Muscle layer of duodenum (tissue), 2 donors: ENCODE data around the gene RFX2.

Experiments
- H3K27ac ChIP-seq: one replicate; pipeline ENCODE4 v1.7.0; 2013; ENCODE audit warnings: mild to moderate bottlenecking, low read length
- H3K27me3 ChIP-seq: one replicate; pipeline ENCODE4 v1.7.0; 2013; ENCODE audit warnings: low read depth, mild to moderate bottlenecking, control low read depth, low read length
- H3K36me3 ChIP-seq, 2 donors: one replicate each; pipeline ENCODE4 v1.7.0; 2013; ENCODE audit warnings: low read length in 2 of 2, control low read depth in 1 of 2, mild to moderate bottlenecking in 1 of 2; ENCODE audit not compliant: insufficient read depth in 2 of 2, control insufficient read depth in 1 of 2
- H3K4me1 ChIP-seq, 2 donors: one replicate each; pipeline ENCODE4 v1.7.0; 2013; ENCODE audit warnings: low read length in 2 of 2, mild to moderate bottlenecking in 2 of 2, control low read depth in 1 of 2, moderate library complexity in 1 of 2; ENCODE audit not compliant: insufficient read depth in 2 of 2, control insufficient read depth in 1 of 2
- H3K4me3 ChIP-seq, 2 donors: one replicate each; pipeline ENCODE4 v1.7.0; 2013; ENCODE audit warnings: low read length in 2 of 2, low read depth in 1 of 2, mild to moderate bottlenecking in 1 of 2
- H3K9me3 ChIP-seq, 2 donors: one replicate each; pipeline ENCODE4 v1.7.0; 2013; ENCODE audit warnings: low read length in 2 of 2, control low read depth in 1 of 2, mild to moderate bottlenecking in 1 of 2; ENCODE audit not compliant: control insufficient read depth in 1 of 2
- donor health status: healthy.

RFX2 gene

DNA sequence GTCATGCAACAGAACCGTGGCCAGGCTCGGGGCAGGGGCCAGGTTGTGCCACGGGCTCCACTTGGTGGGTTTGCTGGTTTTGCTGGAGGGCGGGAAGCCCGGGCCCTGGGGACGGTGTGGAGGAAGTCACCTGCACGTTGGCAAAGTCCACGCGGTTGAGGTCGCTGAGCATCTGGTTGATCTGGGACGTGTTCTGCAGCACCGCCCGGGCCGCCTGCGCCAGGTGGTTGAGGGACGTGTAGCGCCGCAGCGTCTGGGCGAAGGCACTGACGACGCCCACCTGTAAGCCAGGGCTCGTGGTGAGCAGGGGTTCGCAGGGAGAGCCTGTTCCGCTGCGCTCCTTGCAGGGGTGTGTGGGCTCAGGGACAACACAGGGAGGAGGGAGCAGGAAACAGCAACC is 107.7 kb downstream of the RFX2 start:
- H3K36me3 ChIP-seq, result peaks cover 23 to 91% of the 10 kb centered on the region in 2 donors
- H3K4me3 ChIP-seq, result no peak overlapping the region
- H3K4me1 ChIP-seq, result no peaks in the 10 kb centered on the region
- no peak overlapping the region for H3K27ac ChIP-seq
- H3K9me3 ChIP-seq, result no peaks in the 10 kb centered on the region
- H3K27me3 ChIP-seq, result no peaks in the 10 kb centered on the region

DNA sequence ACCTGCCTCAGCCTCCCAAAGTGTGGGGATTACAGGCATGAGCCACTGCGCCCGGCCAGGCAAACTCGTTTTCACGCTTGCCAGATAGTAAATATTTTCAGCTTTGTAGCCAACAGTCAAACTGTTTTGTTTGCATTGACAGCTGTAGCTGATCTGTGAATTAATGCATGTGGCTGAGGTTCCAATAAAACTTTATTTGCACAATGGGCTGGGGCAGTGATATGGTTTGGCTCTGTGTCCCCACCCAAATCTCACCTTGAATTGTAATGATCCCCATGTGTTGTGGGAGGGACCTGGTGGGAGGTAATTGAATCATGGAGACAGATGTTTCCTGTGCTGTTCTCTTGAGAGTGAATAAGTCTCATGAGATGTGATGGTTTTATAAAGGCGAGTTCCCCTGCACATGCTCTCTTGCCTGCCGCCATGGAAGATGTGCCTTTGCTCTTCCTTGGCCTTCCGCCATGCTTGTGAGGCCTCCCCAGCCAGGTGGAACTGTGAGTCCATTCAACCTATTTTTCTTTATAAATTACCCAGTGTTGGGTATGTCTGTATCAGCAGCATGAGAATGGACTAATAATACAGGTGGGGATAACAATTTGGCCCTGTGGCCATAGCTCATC is 110.0 kb downstream of the RFX2 start:
- H3K4me1 ChIP-seq, result no peaks in the 10 kb centered on the region
- no peak overlapping the region for H3K27ac ChIP-seq
- no peaks in the 10 kb centered on the region for H3K27me3 ChIP-seq
- H3K36me3 ChIP-seq, result peaks cover 17 to 91% of the 10 kb centered on the region in 2 donors
- no peaks in the 10 kb centered on the region for H3K9me3 ChIP-seq
- H3K4me3 ChIP-seq, result no peak overlapping the region

DNA sequence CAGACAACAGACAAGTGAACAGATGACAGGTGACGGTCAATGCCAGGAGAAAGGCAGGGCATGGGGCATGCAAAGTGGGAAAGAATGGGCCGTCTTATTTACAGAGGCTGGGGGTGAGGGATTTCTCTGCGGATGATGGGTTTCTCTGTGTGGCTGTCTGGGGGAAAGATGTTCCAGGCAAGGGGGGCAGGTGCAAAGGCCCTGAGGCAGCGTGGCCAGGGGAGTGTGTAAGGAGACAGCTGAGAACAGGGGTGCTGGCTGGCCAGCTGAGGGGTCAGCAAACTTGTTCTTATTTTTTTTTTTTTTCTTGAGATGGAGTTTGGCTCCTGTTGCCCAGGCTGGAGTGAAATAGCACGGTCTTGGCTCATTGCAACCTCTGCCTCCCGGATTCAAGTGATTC is 110.6 kb downstream of the RFX2 start:
- no peaks in the 10 kb centered on the region for H3K27me3 ChIP-seq
- H3K36me3 ChIP-seq, result peaks cover 15 to 91% of the 10 kb centered on the region in 2 donors
- H3K4me1 ChIP-seq, result peaks cover 0 to 2% of the 10 kb centered on the region in 2 donors
- H3K27ac ChIP-seq, result no peak overlapping the region
- H3K9me3 ChIP-seq, result no peaks in the 10 kb centered on the region
- H3K4me3 ChIP-seq, result no peak overlapping the region

DNA sequence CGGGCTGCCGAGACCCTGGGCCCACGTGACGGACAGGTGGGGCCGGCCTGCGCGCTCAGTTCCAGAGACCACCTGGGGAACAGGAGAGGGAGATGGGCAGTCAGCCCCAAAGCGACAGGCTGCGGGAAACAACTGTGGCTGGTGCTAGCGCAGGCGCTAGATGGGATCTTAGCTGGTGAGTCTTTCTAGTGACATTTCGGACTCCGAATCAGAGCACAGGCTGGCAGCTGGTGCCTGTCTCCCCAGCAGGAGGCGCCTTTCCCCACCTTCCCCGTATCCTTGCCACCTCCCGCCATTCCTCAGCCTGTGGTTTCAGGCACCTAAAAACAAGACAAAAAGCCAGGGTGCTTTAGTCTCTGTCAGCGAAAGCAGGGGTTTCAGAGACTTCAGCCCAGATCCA is 112.9 kb downstream of the RFX2 start:
- H3K4me1 ChIP-seq, result peaks cover 0 to 20% of the 10 kb centered on the region in 2 donors
- H3K36me3 ChIP-seq, result peaks cover 9 to 73% of the 10 kb centered on the region in 2 donors
- H3K4me3 ChIP-seq, result no peak overlapping the region
- no peak overlapping the region for H3K27ac ChIP-seq
- no peaks in the 10 kb centered on the region for H3K27me3 ChIP-seq
- no peaks in the 10 kb centered on the region for H3K9me3 ChIP-seq

DNA sequence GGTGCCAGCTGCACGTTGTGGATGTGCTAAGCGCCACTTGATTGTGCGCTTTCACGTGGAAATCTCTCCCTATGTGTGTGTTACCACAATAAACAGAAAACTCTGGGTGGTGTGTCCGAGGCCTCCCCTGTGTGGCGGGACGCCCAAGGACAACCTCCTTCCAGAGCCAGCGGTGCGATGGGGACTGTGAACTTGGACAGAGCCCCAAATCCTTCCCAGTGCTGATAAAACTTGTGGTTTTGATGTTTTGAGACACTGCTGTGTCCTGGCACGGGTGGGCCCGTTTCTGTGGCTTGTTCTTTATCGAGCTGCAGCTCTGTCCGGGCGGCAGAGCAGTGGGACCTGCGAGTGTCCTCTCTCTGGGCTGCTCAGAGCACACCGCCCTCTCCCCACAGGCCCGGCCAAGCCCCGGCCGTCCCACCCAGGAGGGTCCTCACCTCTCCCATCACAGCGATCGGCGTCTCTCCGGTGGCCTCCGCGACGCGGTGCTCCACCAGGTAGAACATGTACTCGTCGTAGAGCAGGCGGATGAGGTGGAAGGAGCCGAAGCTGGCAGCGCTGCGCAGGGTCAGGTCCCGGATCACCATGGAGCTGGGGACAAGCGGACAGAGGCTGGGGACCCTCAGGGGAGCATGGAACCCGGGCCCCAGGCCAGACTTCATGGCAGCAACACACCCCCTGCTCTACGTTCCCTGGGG is 113.5 kb downstream of the RFX2 start:
- H3K27ac ChIP-seq, result no peak overlapping the region
- H3K4me3 ChIP-seq, result no peak overlapping the region
- H3K27me3 ChIP-seq, result no peaks in the 10 kb centered on the region
- H3K4me1 ChIP-seq, result peaks cover 0 to 24% of the 10 kb centered on the region in 2 donors
- peaks cover 9 to 67% of the 10 kb centered on the region in 2 donors for H3K36me3 ChIP-seq
- no peaks in the 10 kb centered on the region for H3K9me3 ChIP-seq

DNA sequence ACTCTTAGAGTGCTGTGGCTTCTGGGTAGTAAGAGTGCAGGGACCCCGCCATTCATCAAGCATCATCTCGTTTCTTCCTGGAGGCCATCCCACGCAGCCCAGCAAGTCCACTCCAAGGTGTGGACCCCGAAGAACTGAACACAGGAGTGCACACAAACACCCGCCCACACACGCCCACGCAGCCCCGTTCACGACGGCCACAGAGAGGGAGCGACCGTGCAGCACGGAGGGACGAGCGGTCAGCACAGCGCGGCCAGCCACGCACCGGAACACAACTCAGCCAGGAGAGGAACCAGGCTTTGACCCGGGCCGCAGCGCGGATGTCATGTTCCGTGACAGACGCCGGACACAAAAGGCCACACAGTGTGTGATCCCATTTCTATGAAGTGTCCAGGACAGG is 114.2 kb downstream of the RFX2 start:
- H3K36me3 ChIP-seq, result peaks cover 8 to 61% of the 10 kb centered on the region in 2 donors
- H3K4me3 ChIP-seq, result no peak overlapping the region
- H3K4me1 ChIP-seq, result peaks cover 0 to 26% of the 10 kb centered on the region in 2 donors
- no peak overlapping the region for H3K27ac ChIP-seq
- no peaks in the 10 kb centered on the region for H3K27me3 ChIP-seq
- H3K9me3 ChIP-seq, result no peaks in the 10 kb centered on the region

DNA sequence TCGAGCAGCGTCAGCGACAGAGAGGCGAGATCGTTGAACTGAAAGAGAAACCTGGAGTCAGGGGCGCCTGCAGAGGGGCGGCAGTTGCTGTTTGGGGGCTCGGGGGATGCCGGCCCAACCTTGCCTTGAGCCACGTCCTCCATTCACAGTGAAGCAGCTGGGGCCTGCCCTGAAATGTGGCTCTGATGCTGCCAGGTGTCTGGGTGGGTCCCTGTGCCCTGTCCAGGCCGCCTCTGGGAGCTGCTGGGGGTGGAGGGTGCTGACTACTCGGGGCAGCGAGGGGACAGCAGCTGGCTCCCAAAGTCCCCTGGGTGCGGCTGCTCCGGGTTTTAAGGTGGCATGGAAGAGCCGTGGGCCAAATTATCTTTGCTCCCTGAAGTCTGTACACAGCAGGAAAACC is 114.7 kb downstream of the RFX2 start:
- no peaks in the 10 kb centered on the region for H3K9me3 ChIP-seq
- no peaks in the 10 kb centered on the region for H3K27me3 ChIP-seq
- no peak overlapping the region for H3K4me3 ChIP-seq
- no peak overlapping the region for H3K27ac ChIP-seq
- H3K4me1 ChIP-seq, result peaks cover 0 to 26% of the 10 kb centered on the region in 2 donors
- H3K36me3 ChIP-seq, result peaks cover 5 to 56% of the 10 kb centered on the region in 2 donors

DNA sequence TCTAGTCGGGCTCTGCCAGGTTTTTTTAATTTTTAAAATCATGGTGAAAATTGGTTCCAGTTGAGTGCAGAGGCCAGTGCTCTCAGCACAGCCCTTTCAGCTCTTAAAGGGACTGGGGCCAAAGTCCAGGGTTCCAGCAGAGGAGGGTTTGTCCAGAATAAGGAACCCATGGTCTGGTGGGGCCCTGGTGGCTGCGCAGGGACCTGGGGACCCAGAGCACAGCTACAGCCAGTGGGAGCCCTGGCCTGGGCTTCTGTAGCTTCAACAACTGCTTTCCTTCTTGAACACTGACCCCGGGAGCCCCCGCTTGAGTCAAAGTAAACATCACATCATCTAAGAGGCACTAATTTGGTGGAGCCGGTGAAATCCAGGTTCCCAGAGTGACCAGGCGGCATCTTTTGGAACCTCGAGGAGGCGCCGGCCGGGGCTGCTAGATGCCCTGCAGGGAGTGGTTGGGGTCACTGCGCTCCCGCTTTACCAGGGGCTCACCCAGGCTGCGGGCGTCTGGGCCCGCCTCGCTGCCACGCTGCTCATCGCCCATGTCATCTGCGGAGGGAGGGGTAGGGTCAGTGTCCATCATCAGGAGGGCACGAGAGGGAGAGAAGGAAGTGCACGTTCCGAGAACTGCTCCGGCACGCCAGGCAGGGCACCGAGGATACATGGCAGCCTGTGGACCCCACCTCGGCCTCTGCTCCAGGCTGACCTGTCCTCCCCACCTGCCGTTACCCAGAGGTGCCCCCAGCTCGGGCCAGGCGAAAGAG is 115.7 kb downstream of the RFX2 start:
- H3K9me3 ChIP-seq, result no peaks in the 10 kb centered on the region
- peaks cover 4 to 46% of the 10 kb centered on the region in 2 donors for H3K36me3 ChIP-seq

DNA sequence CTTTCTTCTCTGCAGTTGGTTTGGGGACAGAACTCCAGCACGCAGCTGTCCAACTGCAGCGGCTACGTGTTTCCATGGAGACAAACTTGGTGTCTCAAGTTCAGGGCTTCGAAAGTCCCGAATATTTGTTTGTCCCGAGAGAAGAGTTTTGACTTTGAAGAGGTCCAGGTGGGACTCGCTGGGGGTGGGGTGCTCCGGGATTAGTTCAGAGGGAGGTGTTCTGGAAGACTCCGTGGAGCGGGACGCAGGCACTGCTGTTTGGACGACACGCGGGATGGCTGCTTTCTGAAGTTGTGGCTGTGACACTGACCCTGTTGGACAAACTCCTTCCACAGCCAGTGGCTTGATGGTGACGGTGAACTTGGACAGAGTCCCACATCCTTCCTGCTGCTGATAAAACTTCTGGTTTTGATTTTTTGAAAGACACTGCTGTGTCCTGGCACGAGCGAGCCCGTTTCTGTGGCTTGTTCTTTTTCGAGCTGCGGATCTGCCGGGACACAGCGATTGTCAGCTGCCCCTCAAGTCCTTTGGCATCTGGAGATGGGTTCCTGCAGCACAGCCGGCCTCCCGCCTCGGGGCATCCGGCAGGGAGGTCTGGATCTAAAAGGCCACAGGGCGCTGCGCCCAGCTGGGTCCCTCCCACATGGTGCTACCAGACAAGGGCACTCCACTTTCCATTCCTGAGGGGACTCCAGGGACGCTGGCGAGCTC is 116.5 kb downstream of the RFX2 start:
- no peak overlapping the region for H3K4me3 ChIP-seq
- H3K27ac ChIP-seq, result no peak overlapping the region
- peaks cover 0 to 38% of the 10 kb centered on the region in 2 donors for H3K36me3 ChIP-seq
- no peaks in the 10 kb centered on the region for H3K27me3 ChIP-seq
- H3K9me3 ChIP-seq, result no peaks in the 10 kb centered on the region
- H3K4me1 ChIP-seq, result peaks cover 0 to 26% of the 10 kb centered on the region in 2 donors

More for the DNA sequence above, 115.7 kb downstream of the RFX2 start:
- Histone ChIP-seq H3K27ac (no peak overlapping the region), H3K4me3 (no peak overlapping the region), H3K27me3 (no peaks in the 10 kb centered on the region), H3K4me1 (peaks cover 0 to 26% of the 10 kb centered on the region in 2 donors)

DNA sequence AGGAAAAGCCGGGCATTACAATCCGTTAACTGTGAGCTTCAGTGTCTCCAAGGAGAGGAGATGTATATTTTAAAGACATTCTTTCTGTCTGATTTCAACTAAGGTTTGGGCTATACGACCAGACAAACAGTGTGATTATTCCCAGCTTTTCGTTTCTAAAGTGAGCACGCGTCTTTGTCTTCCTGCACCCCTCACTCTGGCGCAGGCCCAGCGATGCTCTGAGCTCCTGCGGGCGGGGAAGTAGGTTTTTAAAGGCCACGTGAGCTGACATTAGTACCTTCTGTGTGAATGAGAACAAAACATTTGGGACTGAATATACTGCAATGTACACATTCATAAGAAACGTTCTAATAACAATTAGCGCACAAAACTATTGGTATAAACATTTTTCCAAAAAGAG is 117.1 kb downstream of the RFX2 start:
- no peak overlapping the region for H3K4me3 ChIP-seq

DNA sequence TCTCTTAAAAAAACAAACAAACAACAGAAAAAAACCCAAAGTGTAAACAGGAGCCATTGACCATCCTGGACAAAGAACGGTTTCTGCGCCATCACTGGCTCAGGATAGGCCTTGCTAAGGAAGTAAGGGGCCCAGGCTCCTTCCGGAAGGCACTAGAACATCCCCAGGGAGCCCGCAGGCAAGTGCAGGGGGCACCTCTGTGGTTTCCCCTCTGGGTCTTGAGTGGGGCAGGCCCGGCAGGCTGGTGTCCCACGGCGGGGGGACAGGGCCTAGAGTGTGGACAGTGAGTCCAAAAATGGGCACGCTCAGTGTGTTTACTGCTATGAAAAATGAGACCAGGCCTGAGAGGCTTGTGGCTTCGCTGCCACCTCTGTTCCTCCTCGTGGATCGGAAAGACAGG is 117.5 kb downstream of the RFX2 start:
- no peaks in the 10 kb centered on the region for H3K27me3 ChIP-seq
- H3K4me3 ChIP-seq, result no peak overlapping the region
- H3K4me1 ChIP-seq, result peaks cover 0 to 28% of the 10 kb centered on the region in 2 donors
- no peak overlapping the region for H3K27ac ChIP-seq
- H3K9me3 ChIP-seq, result no peaks in the 10 kb centered on the region
- peaks cover 0 to 32% of the 10 kb centered on the region in 2 donors for H3K36me3 ChIP-seq

More for the DNA sequence above, 117.1 kb downstream of the RFX2 start:
- H3K4me1 ChIP-seq, result peaks cover 0 to 26% of the 10 kb centered on the region in 2 donors
- no peak overlapping the region for H3K27ac ChIP-seq
- no peaks in the 10 kb centered on the region for H3K9me3 ChIP-seq
- no peaks in the 10 kb centered on the region for H3K27me3 ChIP-seq
- H3K36me3 ChIP-seq, result peaks cover 0 to 32% of the 10 kb centered on the region in 2 donors
